ENCODE data around the gene TCEAL8.

Gene TCEAL8

DNA sequence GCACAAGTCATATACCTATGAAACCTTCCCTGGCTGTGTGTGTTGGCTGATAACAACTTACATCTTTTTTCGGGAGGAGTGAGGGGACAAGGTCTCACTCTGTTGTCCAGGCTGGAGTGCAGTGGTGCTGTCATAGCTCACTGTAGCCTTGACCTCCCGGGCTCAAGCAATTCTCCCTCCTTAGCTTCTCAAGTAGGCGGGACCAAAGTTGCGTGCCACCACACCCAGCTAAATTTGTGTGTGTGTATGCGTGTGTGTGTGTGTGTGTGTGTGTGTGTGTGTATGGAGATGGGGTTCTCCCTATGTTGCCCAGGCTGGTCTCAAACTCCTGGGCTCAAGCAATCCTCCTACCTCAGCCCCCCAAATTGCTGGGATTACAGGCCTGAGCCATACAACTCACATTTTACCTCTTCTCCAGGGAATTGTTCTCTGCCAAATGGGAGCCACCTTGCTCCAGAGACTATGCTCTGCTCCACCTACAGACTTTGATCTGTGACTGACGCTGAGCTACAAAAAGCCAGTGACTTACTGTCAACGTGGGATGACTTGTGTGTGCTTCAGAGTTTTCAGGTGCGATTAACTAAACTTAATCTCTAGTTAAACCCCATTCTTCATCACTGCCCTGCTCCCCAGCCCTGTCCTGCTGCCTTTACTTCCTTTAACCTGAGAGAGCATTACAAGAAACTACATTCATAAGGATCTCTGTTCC is 42.1 kb downstream of the TCEAL8 start:
- TF ChIP-seq, protein P1, sequence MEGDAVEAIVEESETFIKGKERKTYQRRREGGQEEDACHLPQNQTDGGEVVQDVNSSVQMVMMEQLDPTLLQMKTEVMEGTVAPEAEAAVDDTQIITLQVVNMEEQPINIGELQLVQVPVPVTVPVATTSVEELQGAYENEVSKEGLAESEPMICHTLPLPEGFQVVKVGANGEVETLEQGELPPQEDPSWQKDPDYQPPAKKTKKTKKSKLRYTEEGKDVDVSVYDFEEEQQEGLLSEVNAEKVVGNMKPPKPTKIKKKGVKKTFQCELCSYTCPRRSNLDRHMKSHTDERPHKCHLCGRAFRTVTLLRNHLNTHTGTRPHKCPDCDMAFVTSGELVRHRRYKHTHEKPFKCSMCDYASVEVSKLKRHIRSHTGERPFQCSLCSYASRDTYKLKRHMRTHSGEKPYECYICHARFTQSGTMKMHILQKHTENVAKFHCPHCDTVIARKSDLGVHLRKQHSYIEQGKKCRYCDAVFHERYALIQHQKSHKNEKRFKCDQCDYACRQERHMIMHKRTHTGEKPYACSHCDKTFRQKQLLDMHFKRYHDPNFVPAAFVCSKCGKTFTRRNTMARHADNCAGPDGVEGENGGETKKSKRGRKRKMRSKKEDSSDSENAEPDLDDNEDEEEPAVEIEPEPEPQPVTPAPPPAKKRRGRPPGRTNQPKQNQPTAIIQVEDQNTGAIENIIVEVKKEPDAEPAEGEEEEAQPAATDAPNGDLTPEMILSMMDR (IDR thresholded peaks at IDR 0.05; ENCODE audit: unreplicated experiment in 3 of 3): no peak
- H3K36me3 Mint-ChIP-seq (ENCODE audit: low read depth): peaks cover 21% of the 10 kb centered on the region
- H3K27me3 Mint-ChIP-seq (ENCODE audit: low read depth): no peaks in the 10 kb centered on the region
- no peak overlapping the region for H3K4me3 Mint-ChIP-seq
- no peak overlapping the region for H3K27ac Mint-ChIP-seq
- peaks cover 5% of the 10 kb centered on the region for H3K4me1 Mint-ChIP-seq
- peaks cover 18% of the 10 kb centered on the region for H3K9me3 Mint-ChIP-seq

GRCh38 chrX:103211012-103211715 is 43.8 kb downstream of the TCEAL8 start:
- H3K4me3 Mint-ChIP-seq: peak overlapping the region in 1 of 3 experiments; percentile 32
- TF ChIP-seq, protein P1 (IDR thresholded peaks at IDR 0.05; ENCODE audit: unreplicated experiment in 3 of 3): peak; percentile 46 to 55 (median 47)
- H3K27ac Mint-ChIP-seq: no peak overlapping the region
- H3K4me1 Mint-ChIP-seq: peaks cover 5% of the 10 kb centered on the region
- peaks cover 6% of the 10 kb centered on the region for H3K36me3 Mint-ChIP-seq (ENCODE audit: low read depth)
- H3K27me3 Mint-ChIP-seq (ENCODE audit: low read depth): no peaks in the 10 kb centered on the region
- peaks cover 19% of the 10 kb centered on the region for H3K9me3 Mint-ChIP-seq

- H3K9me3 Mint-ChIP-seq: peaks cover 19% of the 10 kb centered on the region
- H3K36me3 Mint-ChIP-seq (ENCODE audit: low read depth): no peaks in the 10 kb centered on the region
- no peak overlapping the region for H3K4me3 Mint-ChIP-seq
- H3K4me1 Mint-ChIP-seq: no peaks in the 10 kb centered on the region
- H3K27me3 Mint-ChIP-seq (ENCODE audit: low read depth): no peaks in the 10 kb centered on the region
- TF ChIP-seq, protein P1 (IDR thresholded peaks at IDR 0.05; ENCODE audit: unreplicated experiment in 3 of 3): no peak
- H3K27ac Mint-ChIP-seq: no peak overlapping the region
Measured at GRCh38 chrX:103210056-103210455, 44.9 kb downstream of the TCEAL8 start.
